Mucosa of descending colon (tissue), 3 donors: ENCODE measurements around the gene LMAN2L. TPM values are rescaled to one million over a fixed set of nuclear protein-coding genes. Genes with fewer than 3 reads are reported as not detected.
"Not testable (repeated sequence)": the region's sequence is repeated elsewhere in the genome, so short reads cannot be mapped to it uniquely, and the experiment has no call there.

Source experiments
- ATAC-seq: fragments of 200-7000 bp; cut with Tn5 transposase; one replicate; pipeline ENCODE4 v1.9.1; 2020; ENCODE audit warnings: mild to moderate bottlenecking, moderate library complexity
- DNase-seq, 3 donors: peaks; one replicate each; pipeline ENCODE4 v3.0.0-alpha.2; 2020
- H3K36me3 ChIP-seq: fragments of 200-600 bp; one replicate; pipeline ENCODE4 v1.8.0; 2021; ENCODE audit warnings: low read depth, mild to moderate bottlenecking
- H3K4me1 ChIP-seq: fragments of 200-600 bp; one replicate; pipeline ENCODE4 v1.8.0; 2021; ENCODE audit warnings: low read depth, mild to moderate bottlenecking
- H3K4me3 ChIP-seq: fragments of 200-600 bp; one replicate; pipeline ENCODE4 v1.8.0; 2021; ENCODE audit warnings: mild to moderate bottlenecking
- H3K9me3 ChIP-seq: fragments of 200-600 bp; one replicate; pipeline ENCODE4 v1.8.0; 2021; ENCODE audit warnings: mild to moderate bottlenecking
- CTCF ChIP-seq: fragments of 200-600 bp; IDR thresholded peaks from one replicate; pipeline ENCODE4 v1.8.0; 2022; ENCODE audit warnings: antibody characterized with exemption, mild to moderate bottlenecking
- intact Hi-C, 2 donors: fragments of 100-400 bp; cut with DNase I in 1 of 2; cut with micrococcal nuclease in 1 of 2; formaldehyde crosslinking; loops; one replicate each; pipeline versions ENCODE4 v1.11.0 to v1.11.1; 2022; cut with DNase I, micrococcal nuclease
- total RNA-seq, 3 donors: library from RNA; stranded (reverse); fragmentation: NEBNext Ultra II Directional in 2 of 3; extraction: Animal tissue kit (Norgen Biotek cat#: 25700) in 2 of 3; gene quantifications; one replicate each; pipeline versions ENCODE4 v1.2.1 to v1.2.4, GENCODE V29; 2021 to 2023
- donor health status: DM: no; HTN: no; CAD: no; lungs with moderate emphysema.
- donor health status: DM: no; HTN: no; CAD: no.
- donor health status: DM: no; HTN: yes; CAD: no.

Gene LMAN2L
- total RNA-seq, 3 donors from 2014 or later, result 11.2 to 21.0 (median 14.2) TPM

GRCh38 chr2:96681540-96681939 is 58.3 kb downstream of the LMAN2L start:
- DNase-seq, result no peak
- intact Hi-C loops, result no loop called here
- H3K4me1 ChIP-seq, result no peaks in the 10 kb centered on the region
- no peaks in the 10 kb centered on the region for H3K9me3 ChIP-seq
- no peak for TF ChIP-seq CTCF
- ATAC-seq, result no peak
- no peaks in the 10 kb centered on the region for H3K36me3 ChIP-seq
- no peak overlapping the region for H3K4me3 ChIP-seq

- DNase-seq, result peak in 1 of 3 donors; percentile 15
These were observed 59.2 kb downstream of the LMAN2L start for GRCh38 chr2:96680561-96681141.

GRCh38 chr2:96679848-96680247 is 60.0 kb downstream of the LMAN2L start:
- Histone ChIP-seq H3K4me3 (no peak overlapping the region), H3K4me1 (no peaks in the 10 kb centered on the region), H3K36me3 (no peaks in the 10 kb centered on the region), H3K9me3 (no peaks in the 10 kb centered on the region)
- ATAC-seq (peak; percentile 52), DNase-seq (peak in 1 of 3 donors; percentile 10)
- TF ChIP-seq CTCF, result no peak
- intact Hi-C loops, result no loop called here

More at GRCh38 chr2:96680561-96681141, 59.2 kb downstream of the LMAN2L start:
- H3K9me3 ChIP-seq, result no peaks in the 10 kb centered on the region
- peak; percentile 60 for ATAC-seq
- no peaks in the 10 kb centered on the region for H3K4me1 ChIP-seq
- no peak for TF ChIP-seq CTCF
- H3K36me3 ChIP-seq, result no peaks in the 10 kb centered on the region
- intact Hi-C loops, result no loop called here
- H3K4me3 ChIP-seq, result no peak overlapping the region

- DNase-seq, result no peak
- no peaks in the 10 kb centered on the region for H3K4me1 ChIP-seq
These were observed 70.2 kb downstream of the LMAN2L start for GRCh38 chr2:96669539-96670215.

GRCh38 chr2:96668771-96669170 is 71.1 kb downstream of the LMAN2L start:
- no peak for ATAC-seq
- Histone ChIP-seq H3K9me3 (no peaks in the 10 kb centered on the region), H3K36me3 (no peaks in the 10 kb centered on the region), H3K4me1 (no peaks in the 10 kb centered on the region), H3K4me3 (no peak overlapping the region)
- intact Hi-C loops, result no loop called here
- no peak for TF ChIP-seq CTCF
- no peak for DNase-seq

More at GRCh38 chr2:96669539-96670215, 70.2 kb downstream of the LMAN2L start:
- ATAC-seq, result no peak
- TF ChIP-seq CTCF, result no peak
- Histone ChIP-seq H3K36me3 (no peaks in the 10 kb centered on the region), H3K9me3 (no peaks in the 10 kb centered on the region), H3K4me3 (no peak overlapping the region)
- intact Hi-C loops, result no loop called here

GRCh38 chr2:96665717-96666116 is 74.1 kb downstream of the LMAN2L start:
- H3K4me3 ChIP-seq, DNase-seq, H3K9me3 ChIP-seq, H3K36me3 ChIP-seq, ATAC-seq, H3K4me1 ChIP-seq, intact Hi-C loops: not testable (repeated sequence)
